ENCODE data around the gene IL5RA.

DNA sequence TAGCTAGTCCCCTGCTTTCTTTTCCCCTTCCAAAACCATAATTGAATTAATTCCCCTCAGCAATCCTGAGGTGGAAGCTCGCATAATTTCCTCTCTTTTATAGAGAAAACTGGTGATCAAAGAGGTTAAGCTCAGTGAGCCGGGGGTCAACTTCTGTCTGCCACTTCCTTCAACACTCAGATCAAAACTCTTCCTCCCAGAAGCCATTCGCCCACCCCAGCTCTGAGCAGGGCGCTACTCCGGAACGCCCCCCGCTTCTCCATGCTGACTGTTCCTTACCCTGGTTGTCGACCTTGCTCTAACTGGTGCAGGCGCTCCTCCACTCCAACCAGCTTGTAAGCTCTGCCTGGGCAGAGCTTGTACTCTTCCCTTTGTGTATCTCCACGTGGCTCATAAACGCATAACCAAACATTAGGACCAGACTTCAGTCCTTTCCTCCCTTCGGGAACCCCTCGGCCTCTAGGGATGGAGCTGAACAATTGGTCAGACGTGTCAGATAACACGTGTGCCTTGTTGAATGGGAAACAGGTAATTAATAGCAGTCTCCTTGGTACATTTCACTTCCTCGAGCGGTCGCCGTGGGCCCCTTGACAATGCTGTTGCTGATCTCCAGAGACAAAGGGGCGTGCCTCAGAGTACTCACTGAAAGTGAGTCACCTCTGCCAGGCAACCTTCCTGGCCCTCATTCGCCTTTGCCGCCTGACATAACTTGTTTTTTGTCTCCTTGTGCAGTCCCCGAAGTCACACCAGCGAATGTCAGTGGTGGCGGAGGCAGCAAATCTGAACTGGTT is 71.8 kb downstream of the IL5RA start:
- TF ChIP-seq, protein P1, sequence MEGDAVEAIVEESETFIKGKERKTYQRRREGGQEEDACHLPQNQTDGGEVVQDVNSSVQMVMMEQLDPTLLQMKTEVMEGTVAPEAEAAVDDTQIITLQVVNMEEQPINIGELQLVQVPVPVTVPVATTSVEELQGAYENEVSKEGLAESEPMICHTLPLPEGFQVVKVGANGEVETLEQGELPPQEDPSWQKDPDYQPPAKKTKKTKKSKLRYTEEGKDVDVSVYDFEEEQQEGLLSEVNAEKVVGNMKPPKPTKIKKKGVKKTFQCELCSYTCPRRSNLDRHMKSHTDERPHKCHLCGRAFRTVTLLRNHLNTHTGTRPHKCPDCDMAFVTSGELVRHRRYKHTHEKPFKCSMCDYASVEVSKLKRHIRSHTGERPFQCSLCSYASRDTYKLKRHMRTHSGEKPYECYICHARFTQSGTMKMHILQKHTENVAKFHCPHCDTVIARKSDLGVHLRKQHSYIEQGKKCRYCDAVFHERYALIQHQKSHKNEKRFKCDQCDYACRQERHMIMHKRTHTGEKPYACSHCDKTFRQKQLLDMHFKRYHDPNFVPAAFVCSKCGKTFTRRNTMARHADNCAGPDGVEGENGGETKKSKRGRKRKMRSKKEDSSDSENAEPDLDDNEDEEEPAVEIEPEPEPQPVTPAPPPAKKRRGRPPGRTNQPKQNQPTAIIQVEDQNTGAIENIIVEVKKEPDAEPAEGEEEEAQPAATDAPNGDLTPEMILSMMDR (IDR thresholded peaks at IDR 0.05; ENCODE audit: low read depth, low read length, poor library complexity, severe bottlenecking): no peak
- no peak for TF ChIP-seq EZH2phosphoT487 (IDR thresholded peaks at IDR 0.05; ENCODE audit: borderline replicate concordance, low read length)
